GM12878 (cell line): ENCODE measurements around the gene KRT71. TPM values are rescaled to one million over a fixed set of nuclear protein-coding genes. Genes with fewer than 3 reads are reported as not detected.

Source experiments
- ATAC-seq: fragments of 200-7000 bp; cut with Tn5 transposase; 3 replicates; pipeline ENCODE4 v1.9.1; 2020; ENCODE audit warnings: mild to moderate bottlenecking, moderate library complexity
- BruUV-seq: library from RNA; stranded (reverse); fragments of 400-500 nt; replicated peaks from 2 replicates; lab custom pipeline; 2021; lab: Mats Ljungman, UMichigan
- CTCF ChIA-PET: fragments of 300-600 bp; sonication (Branson Sonifier 250); formaldehyde crosslinking; extraction: SDS; loops from one replicate; lab custom pipeline; 2021; ENCODE audit warnings: inconsistent platforms; lab: Yijun Ruan, JAX
- POLR2A ChIA-PET: fragments of 350-600 bp; formaldehyde crosslinking; extraction: SDS; loops from one replicate; lab custom pipeline; 2021; ENCODE audit warnings: inconsistent platforms; lab: Charles Lee
- RAD21 ChIA-PET: fragments of 300-600 bp; sonication (Branson Sonifier 250); formaldehyde crosslinking; loops from one replicate; lab custom pipeline; 2023; ENCODE audit warnings: antibody characterized with exemption; ENCODE audit not compliant: unreplicated experiment; lab: Charles Lee
- SMC1A ChIA-PET: fragments of 300-600 bp; sonication (Branson Sonifier 250); formaldehyde crosslinking; loops from one replicate; lab custom pipeline; 2023; ENCODE audit not compliant: unreplicated experiment, uncharacterized antibody; lab: Charles Lee
- DNase-seq: peaks from one replicate; pipeline ENCODE4 v3.0.0-alpha.2; 2011; ENCODE audit warnings: low read depth, low spot score
- FAIRE-seq: peaks from 3 replicates; lab custom pipeline; 2011; peaks lifted over from hg19 to GRCh38; lab: Jason Lieb, UNC
- H2AFZ ChIP-seq: 2 replicates; pipeline ENCODE4 v1.6.0; 2011; ENCODE audit warnings: low read depth, low read length, control low read depth; ENCODE audit not compliant: control insufficient read depth
- H3K27ac ChIP-seq: 2 replicates; pipeline ENCODE4 v1.5.1; 2011; ENCODE audit warnings: control low read depth; ENCODE audit not compliant: control insufficient read depth, insufficient read depth
- H3K27me3 ChIP-seq, 2 experiments: replicated peaks in 1 of 2; 2 replicates each; pipeline versions ENCODE4 v1.6.0 to v1.6.1; 2011; ENCODE audit warnings: low read length in 1 of 2; ENCODE audit not compliant: control insufficient read depth in 2 of 2, insufficient read depth in 2 of 2
- H3K36me3 ChIP-seq, 2 experiments: 2 replicates each; pipeline ENCODE4 v1.5.1; 2011; ENCODE audit warnings: low read length in 1 of 2; ENCODE audit not compliant: control insufficient read depth in 2 of 2, insufficient read depth in 2 of 2
- H3K4me1 ChIP-seq: 2 replicates; pipeline ENCODE4 v1.6.1; 2011; ENCODE audit warnings: mild to moderate bottlenecking, low read length, moderate library complexity, mixed read lengths; ENCODE audit not compliant: control insufficient read depth, insufficient read depth
- H3K4me2 ChIP-seq: 2 replicates; pipeline ENCODE4 v1.6.0; 2011; ENCODE audit warnings: control low read depth; ENCODE audit not compliant: control insufficient read depth, insufficient read depth
- H3K4me3 ChIP-seq: fragments of 200-600 bp; sonication (generic); 2 replicates; pipeline ENCODE4 v1.5.1; 2016
- H3K79me2 ChIP-seq: 2 replicates; pipeline ENCODE4 v1.6.0; 2011; ENCODE audit warnings: low read length; ENCODE audit not compliant: control insufficient read depth, insufficient read depth
- H3K9ac ChIP-seq: 2 replicates; pipeline ENCODE4 v1.8.0; 2011; ENCODE audit warnings: low read length, control low read depth, mixed read lengths; ENCODE audit not compliant: control insufficient read depth, insufficient read depth
- H3K9me3 ChIP-seq: replicated peaks from 3 replicates; pipeline ENCODE4 v1.5.1; 2011; ENCODE audit warnings: mild to moderate bottlenecking, low read length; ENCODE audit not compliant: control insufficient read depth, insufficient read depth
- H4K20me1 ChIP-seq: 2 replicates; pipeline ENCODE4 v1.6.0; 2011; ENCODE audit not compliant: control insufficient read depth, insufficient read depth
- CHD1 ChIP-seq: IDR thresholded peaks from 2 replicates; pipeline ENCODE4 v1.6.1; 2012; ENCODE audit warnings: low read depth, low read length, improper control_type of control experiment
- GABPA ChIP-seq: IDR thresholded peaks from 2 replicates; pipeline ENCODE4 v1.6.1; 2014; ENCODE audit warnings: antibody characterized with exemption, low read depth, mild to moderate bottlenecking, inconsistent platforms
- HCFC1 ChIP-seq: fragments of 150-350 bp; IDR thresholded peaks from 2 replicates; pipeline ENCODE4 v1.6.1; 2014; ENCODE audit warnings: low read length
- IKZF2 ChIP-seq, 2 experiments: fragments of 450-650 bp; IDR thresholded peaks; 2 replicates each; pipeline ENCODE4 v1.6.1; 2017; ENCODE audit warnings: mild to moderate bottlenecking in 2 of 2, moderate library complexity in 2 of 2
- NFXL1 ChIP-seq: fragments of 450-650 bp; IDR thresholded peaks from 2 replicates; pipeline ENCODE4 v1.6.1; 2017; ENCODE audit warnings: antibody characterized with exemption, mild to moderate bottlenecking, borderline replicate concordance
- RBBP5 ChIP-seq: fragments of 200-600 bp; sonication (generic); conservative IDR thresholded peaks from 2 replicates; pipeline ENCODE4 v1.6.1; 2016
- SMAD1 ChIP-seq: fragments of 450-650 bp; IDR thresholded peaks from 2 replicates; pipeline ENCODE4 v1.6.1; 2018; ENCODE audit warnings: mild to moderate bottlenecking, low read depth; ENCODE audit not compliant: partially characterized antibody
- SMAD5 ChIP-seq: IDR thresholded peaks from 2 replicates; pipeline ENCODE4 v1.6.1; 2016; ENCODE audit warnings: antibody characterized with exemption, low read depth
- ZSCAN29 ChIP-seq: fragments of 450-650 bp; IDR thresholded peaks from 2 replicates; pipeline ENCODE4 v1.6.1; 2017; ENCODE audit warnings: mild to moderate bottlenecking, moderate library complexity
- WGBS: methylation state at CpG from one replicate; pipeline ENCODE4 v1.1.6; 2016; ENCODE audit warnings: low lambda C conversion rate; ENCODE audit not compliant: insufficient replicate concordance, insufficient coverage; ENCODE audit errors: missing lambda C conversion rate; 5-methylcytosine and 5-hydroxymethylcytosine counted together
- in situ Hi-C: fragments of 300-500 bp; cut with MboI; formaldehyde crosslinking; loops from 9 replicates; pipeline ENCODE4 v1.14.3; 2018; ENCODE audit warnings: mixed read lengths
- intact Hi-C: fragments of 100-400 bp; cut with micrococcal nuclease; formaldehyde crosslinking; loops from one replicate; pipeline ENCODE4 v1.14.2; 2022; ENCODE audit not compliant: unreplicated experiment
- polyA plus RNA-seq, 11 experiments: library from polyadenylated mRNA; depleted of rRNA in 4 of 11; unstranded in 6 of 11; stranded (reverse) in 5 of 11; fragments of >200 nt; fragmentation: Nextera tagmentation in 4 of 11; fragmentation: Illumina TruSeq in 1 of 11; extraction: Ambion mirVana in 4 of 11; extraction: Trizol in 1 of 11; gene quantifications; 1 replicate in 1 of 11; 2 replicates in 10 of 11; pipeline versions ENCODE4 v1.2.1 to v1.2.3, GENCODE V29; 2011 to 2016; ENCODE audit warnings: inconsistent platforms in 2 of 11, missing spikeins in 2 of 11, low read depth in 1 of 11
- total RNA-seq, 4 experiments: library from RNA; depleted of rRNA in 3 of 4; stranded (reverse); fragments of >200 nt in 3 of 4; fragmentation: Illumina TruSeq in 1 of 4; extraction: Trizol in 1 of 4; gene quantifications; 2 replicates each; pipeline versions ENCODE4 v1.2.1 to v1.2.3, GENCODE V29; 2013 to 2021
- TF ChIP-seq, protein P1 (sequence below): fragments of 450-650 bp; IDR thresholded peaks from 2 replicates; pipeline ENCODE4 v1.6.1; 2016; ENCODE audit warnings: mild to moderate bottlenecking
- TF ChIP-seq, protein P2 (sequence below): IDR thresholded peaks from 2 replicates; pipeline ENCODE4 v1.6.1; 2012; ENCODE audit warnings: low read length, inconsistent platforms
- TF ChIP-seq, protein P3 (sequence below): fragments of 450-650 bp; IDR thresholded peaks from 2 replicates; pipeline ENCODE4 v1.6.1; 2017; ENCODE audit warnings: mild to moderate bottlenecking, low read depth, inconsistent platforms; ENCODE audit not compliant: poor library complexity, severe bottlenecking
- TF ChIP-seq, protein P4 (sequence below): IDR thresholded peaks from 2 replicates; pipeline ENCODE4 v1.6.1; 2012; ENCODE audit warnings: low read depth, low read length, improper control_type of control experiment

The KRT71 gene
- total and polyA plus RNA-seq, 10 of the 15 experiments (the other 5 are each of a cell fraction or from before 2014, with no cell fraction given), result not detected

DNA sequence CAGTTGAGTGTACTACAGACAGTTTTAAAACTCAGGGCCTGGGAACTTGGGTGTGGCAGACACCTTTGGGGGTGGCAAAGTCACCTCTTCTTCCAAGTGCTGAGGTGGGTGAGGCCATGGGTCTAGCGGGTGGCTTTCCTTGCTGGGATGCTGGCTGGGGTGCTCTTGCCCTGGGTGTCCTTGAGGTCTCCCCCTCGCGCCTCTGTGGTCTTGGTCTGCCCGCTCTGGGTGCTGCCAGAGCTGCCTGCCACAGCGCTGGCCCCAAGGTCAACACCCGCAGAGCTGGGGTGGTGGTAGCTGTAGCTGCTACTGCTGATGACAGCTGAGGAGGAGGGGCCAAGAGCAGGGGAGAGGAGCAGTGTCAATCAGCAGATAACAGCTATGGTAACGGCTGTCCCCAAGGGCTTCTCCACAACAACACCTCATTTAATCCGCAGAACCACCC is 13.9 kb upstream of the KRT71 start:
- Histone ChIP-seq H3K4me2 (no peak overlapping the region), H3K79me2 (no peaks in the 10 kb centered on the region), H3K36me3 (no peaks in the 10 kb centered on the region), H3K4me3 (no peak overlapping the region), H3K9me3 (no peaks in the 10 kb centered on the region), H4K20me1 (0 out of 2 replicates have a peak, but pooled peaks cover 2% of the 10 kb centered on the region), H2AFZ (no peak overlapping the region), H3K4me1 (no peaks in the 10 kb centered on the region), H3K9ac (no peak overlapping the region), H3K27me3 (peaks cover 2 to 8% of the 10 kb centered on the region in 2 experiments; a peak in 3 of 4 replicates), H3K27ac (no peak overlapping the region)
- FAIRE-seq (no peak), DNase-seq (no peak), ATAC-seq (no peak)
- SMC1A ChIA-PET, result no interaction called here
- CTCF ChIA-PET, result interaction anchor here (1.2 kb wide), 1 partner anchor 8 kb away, joined by 3 read pairs; no protein-coding TSS in a partner anchor
- 42% methylated on average over 8 of the region's 8 CpGs for WGBS
- in situ Hi-C loops, result no loop called here
- RAD21 ChIA-PET, result no interaction called here
- TF ChIP-seq, protein P1, sequence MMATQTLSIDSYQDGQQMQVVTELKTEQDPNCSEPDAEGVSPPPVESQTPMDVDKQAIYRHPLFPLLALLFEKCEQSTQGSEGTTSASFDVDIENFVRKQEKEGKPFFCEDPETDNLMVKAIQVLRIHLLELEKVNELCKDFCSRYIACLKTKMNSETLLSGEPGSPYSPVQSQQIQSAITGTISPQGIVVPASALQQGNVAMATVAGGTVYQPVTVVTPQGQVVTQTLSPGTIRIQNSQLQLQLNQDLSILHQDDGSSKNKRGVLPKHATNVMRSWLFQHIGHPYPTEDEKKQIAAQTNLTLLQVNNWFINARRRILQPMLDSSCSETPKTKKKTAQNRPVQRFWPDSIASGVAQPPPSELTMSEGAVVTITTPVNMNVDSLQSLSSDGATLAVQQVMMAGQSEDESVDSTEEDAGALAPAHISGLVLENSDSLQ, result peak; percentile 67
- TF ChIP-seq, protein P2, sequence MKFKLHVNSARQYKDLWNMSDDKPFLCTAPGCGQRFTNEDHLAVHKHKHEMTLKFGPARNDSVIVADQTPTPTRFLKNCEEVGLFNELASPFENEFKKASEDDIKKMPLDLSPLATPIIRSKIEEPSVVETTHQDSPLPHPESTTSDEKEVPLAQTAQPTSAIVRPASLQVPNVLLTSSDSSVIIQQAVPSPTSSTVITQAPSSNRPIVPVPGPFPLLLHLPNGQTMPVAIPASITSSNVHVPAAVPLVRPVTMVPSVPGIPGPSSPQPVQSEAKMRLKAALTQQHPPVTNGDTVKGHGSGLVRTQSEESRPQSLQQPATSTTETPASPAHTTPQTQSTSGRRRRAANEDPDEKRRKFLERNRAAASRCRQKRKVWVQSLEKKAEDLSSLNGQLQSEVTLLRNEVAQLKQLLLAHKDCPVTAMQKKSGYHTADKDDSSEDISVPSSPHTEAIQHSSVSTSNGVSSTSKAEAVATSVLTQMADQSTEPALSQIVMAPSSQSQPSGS, result no peak
- no TSS peak for BruUV-seq
- POLR2A ChIA-PET, result no interaction called here
- intact Hi-C loops, result no loop called here

DNA sequence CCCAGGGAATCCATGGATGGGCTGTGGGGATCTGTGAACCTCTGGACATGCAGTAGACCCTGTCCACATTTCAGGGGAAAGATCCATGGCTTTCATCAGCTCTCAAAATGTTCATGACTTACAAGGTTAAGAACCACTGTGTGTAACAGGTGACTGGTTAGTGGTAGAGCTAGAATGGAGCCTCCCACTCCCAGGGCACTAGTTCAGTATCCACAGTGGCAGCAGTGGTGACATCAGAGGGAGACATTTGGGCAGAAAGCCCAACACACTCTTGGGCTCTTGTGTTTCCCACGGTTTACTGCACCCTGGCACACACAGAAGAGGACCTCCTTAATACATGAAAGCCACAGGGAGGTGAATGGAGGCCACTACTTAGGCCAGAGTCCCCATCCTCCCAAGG is 11.6 kb upstream of the KRT71 start:
- Histone ChIP-seq H3K79me2 (no peaks in the 10 kb centered on the region), H3K27me3 (no peaks in the 10 kb centered on the region; a peak in 1 of 4 replicates), H3K27ac (no peak overlapping the region), H3K9me3 (no peaks in the 10 kb centered on the region), H3K4me2 (no peak overlapping the region), H3K36me3 (no peaks in the 10 kb centered on the region), H2AFZ (no peak overlapping the region), H4K20me1 (no peaks in the 10 kb centered on the region), H3K4me3 (no peak overlapping the region), H3K9ac (no peak overlapping the region), H3K4me1 (no peaks in the 10 kb centered on the region)
- ChIA-PET POLR2A (no interaction called here), CTCF (no interaction called here), SMC1A (no interaction called here), RAD21 (no interaction called here)
- DNase-seq (no peak), ATAC-seq (no peak), FAIRE-seq (no peak)
- BruUV-seq, result no TSS peak
- WGBS, result 0% methylated on average over 1 of the region's 1 CpG
- in situ Hi-C loops (no loop called here), intact Hi-C loops (no loop called here)
- no peak for TF ChIP-seq GABPA
- TF ChIP-seq NFXL1, result no peak
- no peak for TF ChIP-seq IKZF2 (IDR thresholded peaks at IDR 0.05)
- TF ChIP-seq ZSCAN29, result no peak
- TF ChIP-seq SMAD1, result no peak
- no peak for TF ChIP-seq RBBP5
- TF ChIP-seq, protein P3, sequence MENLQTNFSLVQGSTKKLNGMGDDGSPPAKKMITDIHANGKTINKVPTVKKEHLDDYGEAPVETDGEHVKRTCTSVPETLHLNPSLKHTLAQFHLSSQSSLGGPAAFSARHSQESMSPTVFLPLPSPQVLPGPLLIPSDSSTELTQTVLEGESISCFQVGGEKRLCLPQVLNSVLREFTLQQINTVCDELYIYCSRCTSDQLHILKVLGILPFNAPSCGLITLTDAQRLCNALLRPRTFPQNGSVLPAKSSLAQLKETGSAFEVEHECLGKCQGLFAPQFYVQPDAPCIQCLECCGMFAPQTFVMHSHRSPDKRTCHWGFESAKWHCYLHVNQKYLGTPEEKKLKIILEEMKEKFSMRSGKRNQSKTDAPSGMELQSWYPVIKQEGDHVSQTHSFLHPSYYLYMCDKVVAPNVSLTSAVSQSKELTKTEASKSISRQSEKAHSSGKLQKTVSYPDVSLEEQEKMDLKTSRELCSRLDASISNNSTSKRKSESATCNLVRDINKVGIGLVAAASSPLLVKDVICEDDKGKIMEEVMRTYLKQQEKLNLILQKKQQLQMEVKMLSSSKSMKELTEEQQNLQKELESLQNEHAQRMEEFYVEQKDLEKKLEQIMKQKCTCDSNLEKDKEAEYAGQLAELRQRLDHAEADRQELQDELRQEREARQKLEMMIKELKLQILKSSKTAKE, result no peak
- no peak for TF ChIP-seq SMAD5
- no peak for TF ChIP-seq CHD1
- no peak for TF ChIP-seq HCFC1
- TF ChIP-seq, protein P4, sequence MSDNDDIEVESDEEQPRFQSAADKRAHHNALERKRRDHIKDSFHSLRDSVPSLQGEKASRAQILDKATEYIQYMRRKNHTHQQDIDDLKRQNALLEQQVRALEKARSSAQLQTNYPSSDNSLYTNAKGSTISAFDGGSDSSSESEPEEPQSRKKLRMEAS, result no peak
